ENCODE results near the gene MCM10. TPM values are rescaled to one million over a fixed set of nuclear protein-coding genes. Genes with fewer than 3 reads are reported as not detected.
A peak's percentile ranks its signal among the peaks of the same experiment; 100 is the strongest.

MCM10 gene
- total RNA-seq, 2 experiments from 2014 or later: 0.16 to 0.50 TPM

DNA sequence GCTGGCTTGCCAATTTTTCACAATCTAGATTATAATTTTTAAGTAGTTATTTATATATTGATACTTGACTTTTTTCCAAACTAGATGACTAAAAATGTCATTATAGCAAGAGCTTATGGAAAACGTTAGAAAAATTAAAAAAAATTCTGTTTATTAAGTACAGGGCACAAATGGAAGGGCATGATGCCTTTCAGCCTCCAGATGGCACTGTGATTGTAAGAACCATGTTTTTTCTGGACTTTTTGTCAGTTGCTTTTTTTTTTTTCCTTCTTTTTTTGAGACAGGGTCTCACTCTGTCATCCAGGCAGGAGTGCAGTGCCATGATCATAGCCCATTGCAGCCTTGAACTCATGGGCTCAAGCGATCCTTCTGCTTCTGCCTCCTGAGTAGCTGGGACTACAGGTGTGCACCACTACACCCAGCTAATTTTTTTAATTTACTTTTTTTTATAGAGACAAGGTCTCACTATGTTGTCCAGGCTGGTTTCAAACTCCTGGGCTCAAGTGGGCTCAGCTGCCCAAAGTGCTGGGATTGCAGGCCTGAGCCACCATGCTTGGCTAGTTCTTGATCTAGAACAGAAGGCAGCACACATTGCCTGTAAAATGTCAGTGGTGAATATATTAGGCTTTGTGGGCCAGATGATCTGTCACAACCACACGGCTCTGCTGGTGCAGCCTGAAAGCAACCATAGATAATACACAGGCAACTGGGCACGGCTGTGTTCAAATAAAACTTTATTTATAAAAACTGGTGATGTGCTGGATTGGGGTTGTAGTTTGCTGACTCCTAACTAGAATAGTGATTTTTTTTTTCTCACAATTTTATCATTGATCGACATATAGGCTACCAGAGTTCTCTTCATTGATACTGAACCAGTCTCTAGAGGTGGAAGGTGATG lies 45.4 kb downstream of the MCM10 start:
- ATAC-seq (ENCODE audit: poor library complexity) (no peak), DNase-seq (peak in 3 of 14 experiments; percentile 4 to 25 (median 22))
- Histone ChIP-seq H3K27ac (ENCODE audit: low read depth in 1 of 2, low read length in 2 of 2) (no peak overlapping the region), H3K4me3 (ENCODE audit: low read length) (no peak overlapping the region), H3K4me1 (ENCODE audit: insufficient read depth, low read length) (no peaks in the 10 kb centered on the region), H3K27me3 (ENCODE audit: control insufficient read depth in 1 of 2, insufficient read depth in 2 of 2, low read length in 2 of 2) (no peaks in the 10 kb centered on the region), H3K9me3 (ENCODE audit: control insufficient read depth in 1 of 2, insufficient read depth in 1 of 2, low read length in 2 of 2) (no peaks in the 10 kb centered on the region), H3K36me3 (ENCODE audit: insufficient read depth, low read length) (no peaks in the 10 kb centered on the region)
- CTCF ChIA-PET: interaction anchor here (0.6 to 1.0 kb wide), 2 partner anchors 95 to 1146 kb away, joined by 3 to 14 read pairs; no protein-coding TSS in a partner anchor
- peak; percentile 31 for TF ChIP-seq CTCF (IDR thresholded peaks at IDR 0.05)
- no peaks in the 10 kb centered on the region for H3K9me3 Mint-ChIP-seq
- H3K27me3 Mint-ChIP-seq: no peaks in the 10 kb centered on the region
- H3K27ac Mint-ChIP-seq: no peak overlapping the region
- no peaks in the 10 kb centered on the region for H3K4me1 Mint-ChIP-seq (ENCODE audit: low read depth)
- H3K36me3 Mint-ChIP-seq (ENCODE audit: low read depth): no peaks in the 10 kb centered on the region
- POLR2A ChIA-PET: interaction anchor here (0.8 to 1.1 kb wide), 2 partner anchors 96 to 165 kb away, joined by 3 read pairs; no protein-coding TSS in a partner anchor
- intact Hi-C loops (cut with DNase I, micrococcal nuclease): loop anchor here in 1 of 2 experiments (5.0 kb wide), 1 partner anchor 96 kb away; the partner anchor contains the start of gene PHYH
- H3K4me3 Mint-ChIP-seq: no peak overlapping the region

DNA sequence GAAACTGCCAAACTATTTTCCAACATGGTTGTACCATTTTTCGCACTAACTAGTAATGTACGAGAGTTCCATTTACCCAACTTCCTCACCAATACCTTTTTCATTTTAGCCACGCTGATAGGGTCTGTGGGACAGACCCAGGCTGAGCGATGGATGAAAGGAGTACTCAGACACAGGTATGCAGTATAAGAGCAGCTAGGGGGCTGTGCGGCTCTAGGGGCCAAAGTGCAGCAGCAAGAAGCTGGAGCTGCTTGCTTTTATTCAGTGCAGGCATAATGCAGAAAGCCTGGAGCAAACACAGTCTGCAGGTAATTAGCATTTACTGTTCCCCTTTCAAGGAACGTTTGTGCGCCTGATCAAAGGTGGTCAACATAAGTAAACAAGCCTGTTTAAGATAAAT lies 51.8 kb downstream of the MCM10 start:
- Histone ChIP-seq H3K4me3 (ENCODE audit: low read length) (no peak overlapping the region), H3K27ac (ENCODE audit: low read depth in 1 of 2, low read length in 2 of 2) (no peak overlapping the region), H3K36me3 (ENCODE audit: insufficient read depth, low read length) (no peaks in the 10 kb centered on the region), H3K4me1 (ENCODE audit: insufficient read depth, low read length) (no peaks in the 10 kb centered on the region), H3K9me3 (ENCODE audit: control insufficient read depth in 1 of 2, insufficient read depth in 1 of 2, low read length in 2 of 2) (no peaks in the 10 kb centered on the region), H3K27me3 (ENCODE audit: control insufficient read depth in 1 of 2, insufficient read depth in 2 of 2, low read length in 2 of 2) (no peaks in the 10 kb centered on the region)
- intact Hi-C loops (cut with DNase I, micrococcal nuclease): no loop called here
- no peak for TF ChIP-seq CTCF (IDR thresholded peaks at IDR 0.05)
- ChIA-PET POLR2A (no interaction called here), CTCF (interaction anchor here (1.3 kb wide), 1 partner anchor 89 kb away, joined by 4 read pairs; no protein-coding TSS in a partner anchor)
- H3K9me3 Mint-ChIP-seq: no peaks in the 10 kb centered on the region
- no peak overlapping the region for H3K4me3 Mint-ChIP-seq
- H3K4me1 Mint-ChIP-seq (ENCODE audit: low read depth): no peaks in the 10 kb centered on the region
- H3K36me3 Mint-ChIP-seq (ENCODE audit: low read depth): no peaks in the 10 kb centered on the region
- H3K27ac Mint-ChIP-seq: no peak overlapping the region
- H3K27me3 Mint-ChIP-seq: no peaks in the 10 kb centered on the region
- DNase-seq (no peak), ATAC-seq (ENCODE audit: poor library complexity) (no peak)

DNA sequence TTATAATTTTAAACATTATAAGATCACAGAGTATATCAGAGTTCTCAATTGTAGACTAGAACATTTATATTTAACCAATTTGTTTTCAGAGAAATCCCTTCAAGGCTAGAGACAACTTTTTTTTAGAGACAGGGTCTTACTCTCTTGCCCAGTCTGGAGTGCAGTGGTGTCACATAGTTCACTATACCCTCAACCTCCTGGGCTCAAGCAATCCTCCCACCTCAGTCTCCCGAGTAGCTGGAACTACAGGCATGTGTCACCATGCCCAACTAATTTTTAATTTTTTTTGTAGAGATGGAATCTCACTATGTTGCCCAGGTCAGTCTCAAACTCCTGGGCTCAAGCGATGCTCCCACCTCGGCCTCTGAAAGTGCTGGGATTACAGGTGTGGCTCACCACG lies 57.5 kb downstream of the MCM10 start:
- ATAC-seq (ENCODE audit: poor library complexity) (no peak), DNase-seq (no peak)
- Mint-ChIP-seq H3K27me3 (no peaks in the 10 kb centered on the region), H3K36me3 (ENCODE audit: low read depth) (no peaks in the 10 kb centered on the region), H3K4me1 (ENCODE audit: low read depth) (no peaks in the 10 kb centered on the region), H3K27ac (no peak overlapping the region), H3K4me3 (no peak overlapping the region), H3K9me3 (no peaks in the 10 kb centered on the region)
- POLR2A ChIA-PET: no interaction called here
- Histone ChIP-seq H3K36me3 (ENCODE audit: insufficient read depth, low read length) (no peaks in the 10 kb centered on the region), H3K4me3 (ENCODE audit: low read length) (no peak overlapping the region), H3K4me1 (ENCODE audit: insufficient read depth, low read length) (no peaks in the 10 kb centered on the region), H3K27ac (ENCODE audit: low read depth in 1 of 2, low read length in 2 of 2) (no peak overlapping the region), H3K9me3 (ENCODE audit: control insufficient read depth in 1 of 2, insufficient read depth in 1 of 2, low read length in 2 of 2) (no peaks in the 10 kb centered on the region), H3K27me3 (ENCODE audit: control insufficient read depth in 1 of 2, insufficient read depth in 2 of 2, low read length in 2 of 2) (no peaks in the 10 kb centered on the region)
- TF ChIP-seq CTCF (IDR thresholded peaks at IDR 0.05): no peak
- CTCF ChIA-PET: no interaction called here
- intact Hi-C loops (cut with DNase I, micrococcal nuclease): no loop called here
